ENCODE data around the gene MYL2.

MYL2 gene

GRCh38 chr12:110896559-110896958 is 23.8 kb downstream of the MYL2 start:
- TF ChIP-seq EZH2 (IDR thresholded peaks at IDR 0.05; ENCODE audit: borderline replicate concordance, low read length) (no peak), CTCF (IDR thresholded peaks at IDR 0.05; ENCODE audit: low read length) (no peak)

GRCh38 chr12:110893956-110894355 is 26.4 kb downstream of the MYL2 start:
- H2AFZ ChIP-seq (ENCODE audit: low read length): no peak overlapping the region
- no peaks in the 10 kb centered on the region for H3K79me2 ChIP-seq (ENCODE audit: insufficient read depth, low read length)
- TF ChIP-seq CTCF (IDR thresholded peaks at IDR 0.05; ENCODE audit: low read length): no peak
- no peak for TF ChIP-seq EZH2 (IDR thresholded peaks at IDR 0.05; ENCODE audit: borderline replicate concordance, low read length)
- no peaks in the 10 kb centered on the region for H3K9me3 ChIP-seq (ENCODE audit: low read length)
- H3K9me2 ChIP-seq (ENCODE audit: low read depth, low read length): no peaks in the 10 kb centered on the region
- H3F3A ChIP-seq (ENCODE audit: insufficient read depth, low read length): no peaks in the 10 kb centered on the region
- no peaks in the 10 kb centered on the region for H3K4me1 ChIP-seq (ENCODE audit: insufficient read depth, low read length, severe bottlenecking)
- H3K9ac ChIP-seq (ENCODE audit: low read length): no peak overlapping the region
- no peak overlapping the region for H3K27ac ChIP-seq (ENCODE audit: low read depth, low read length, poor library complexity, severe bottlenecking)
- no peak overlapping the region for H3K4me3 ChIP-seq (ENCODE audit: low read depth, low read length, poor library complexity, severe bottlenecking)
- H4K20me1 ChIP-seq (ENCODE audit: insufficient read depth, low read length): no peaks in the 10 kb centered on the region
- no peak overlapping the region for H3K4me2 ChIP-seq (ENCODE audit: low read length)
- H3K36me3 ChIP-seq (ENCODE audit: insufficient read depth, low read length): no peaks in the 10 kb centered on the region
- H3K27me3 ChIP-seq (ENCODE audit: insufficient read depth, low read length): no peaks in the 10 kb centered on the region

More at GRCh38 chr12:110896559-110896958, 23.8 kb downstream of the MYL2 start:
- Histone ChIP-seq H3K36me3 (ENCODE audit: insufficient read depth, low read length) (no peaks in the 10 kb centered on the region), H2AFZ (ENCODE audit: low read length) (no peak overlapping the region), H3K9me2 (ENCODE audit: low read depth, low read length) (no peaks in the 10 kb centered on the region), H3K79me2 (ENCODE audit: insufficient read depth, low read length) (no peaks in the 10 kb centered on the region), H3F3A (ENCODE audit: insufficient read depth, low read length) (no peaks in the 10 kb centered on the region), H4K20me1 (ENCODE audit: insufficient read depth, low read length) (no peaks in the 10 kb centered on the region), H3K4me1 (ENCODE audit: insufficient read depth, low read length, severe bottlenecking) (no peaks in the 10 kb centered on the region), H3K4me2 (ENCODE audit: low read length) (no peak overlapping the region), H3K27ac (ENCODE audit: low read depth, low read length, poor library complexity, severe bottlenecking) (no peak overlapping the region), H3K27me3 (ENCODE audit: insufficient read depth, low read length) (no peaks in the 10 kb centered on the region), H3K9me3 (ENCODE audit: low read length) (no peaks in the 10 kb centered on the region), H3K4me3 (ENCODE audit: low read depth, low read length, poor library complexity, severe bottlenecking) (no peak overlapping the region), H3K9ac (ENCODE audit: low read length) (no peak overlapping the region)

GRCh38 chr12:110889361-110889760 is 31.0 kb downstream of the MYL2 start:
- TF ChIP-seq EZH2 (IDR thresholded peaks at IDR 0.05; ENCODE audit: borderline replicate concordance, low read length) (no peak), CTCF (IDR thresholded peaks at IDR 0.05; ENCODE audit: low read length) (no peak)
- no peak overlapping the region for H3K4me3 ChIP-seq (ENCODE audit: low read depth, low read length, poor library complexity, severe bottlenecking)
- H2AFZ ChIP-seq (ENCODE audit: low read length): no peak overlapping the region
- H4K20me1 ChIP-seq (ENCODE audit: insufficient read depth, low read length): no peaks in the 10 kb centered on the region
- no peaks in the 10 kb centered on the region for H3K9me2 ChIP-seq (ENCODE audit: low read depth, low read length)
- no peaks in the 10 kb centered on the region for H3K9me3 ChIP-seq (ENCODE audit: low read length)
- H3K27me3 ChIP-seq (ENCODE audit: insufficient read depth, low read length): no peaks in the 10 kb centered on the region
- H3F3A ChIP-seq (ENCODE audit: insufficient read depth, low read length): no peaks in the 10 kb centered on the region
- H3K4me1 ChIP-seq (ENCODE audit: insufficient read depth, low read length, severe bottlenecking): no peaks in the 10 kb centered on the region
- no peaks in the 10 kb centered on the region for H3K79me2 ChIP-seq (ENCODE audit: insufficient read depth, low read length)
- H3K27ac ChIP-seq (ENCODE audit: low read depth, low read length, poor library complexity, severe bottlenecking): no peak overlapping the region
- no peak overlapping the region for H3K9ac ChIP-seq (ENCODE audit: low read length)
- H3K4me2 ChIP-seq (ENCODE audit: low read length): no peak overlapping the region
- no peaks in the 10 kb centered on the region for H3K36me3 ChIP-seq (ENCODE audit: insufficient read depth, low read length)

All from OCI-LY1 (cell line).